Type B pancreatic cell (in vitro differentiated cells): ENCODE measurements around the gene RUNX2. TPM values are rescaled to one million over a fixed set of nuclear protein-coding genes. Genes with fewer than 3 reads are reported as not detected.
A peak's percentile ranks its signal among the peaks of the same experiment; 100 is the strongest.

ENCODE experiments used
- DNase-seq: peaks from one replicate; pipeline ENCODE4 v3.0.0; 2021; ENCODE audit warnings: mixed read lengths; ENCODE audit not compliant: unreplicated experiment; ENCODE audit errors: extremely low spot score
- H3K27ac Mint-ChIP-seq: 2 replicates; pipeline ENCODE4 v1.8.0; 2021; ENCODE audit warnings: mild to moderate bottlenecking, mixed read lengths
- H3K27me3 Mint-ChIP-seq: 2 replicates; pipeline ENCODE4 v1.8.0; 2021; ENCODE audit warnings: mixed read lengths
- H3K36me3 Mint-ChIP-seq: 2 replicates; pipeline ENCODE4 v1.8.0; 2021; ENCODE audit warnings: mixed read lengths
- H3K4me1 Mint-ChIP-seq: one replicate; pipeline ENCODE4 v1.8.0; 2021; ENCODE audit warnings: mixed read lengths; ENCODE audit not compliant: unreplicated experiment
- H3K4me3 Mint-ChIP-seq: 2 replicates; pipeline ENCODE4 v1.8.0; 2021; ENCODE audit warnings: mild to moderate bottlenecking, mixed read lengths
- H3K9me3 Mint-ChIP-seq: 2 replicates; pipeline ENCODE4 v1.8.0; 2021; ENCODE audit warnings: mixed read lengths
- CTCF ChIP-seq: fragments of 200-600 bp; sonication (generic); conservative IDR thresholded peaks from 2 replicates; pipeline ENCODE4 v1.5.0; 2021; ENCODE audit warnings: antibody characterized with exemption, mild to moderate bottlenecking
- total RNA-seq: library from RNA; stranded (reverse); gene quantifications from 2 replicates; pipeline ENCODE4 v1.2.1, GENCODE V29; 2021; ENCODE audit warnings: low replicate concordance

The RUNX2 gene
- total RNA-seq, 1 donor from 2014 or later: 6.0 TPM

DNA sequence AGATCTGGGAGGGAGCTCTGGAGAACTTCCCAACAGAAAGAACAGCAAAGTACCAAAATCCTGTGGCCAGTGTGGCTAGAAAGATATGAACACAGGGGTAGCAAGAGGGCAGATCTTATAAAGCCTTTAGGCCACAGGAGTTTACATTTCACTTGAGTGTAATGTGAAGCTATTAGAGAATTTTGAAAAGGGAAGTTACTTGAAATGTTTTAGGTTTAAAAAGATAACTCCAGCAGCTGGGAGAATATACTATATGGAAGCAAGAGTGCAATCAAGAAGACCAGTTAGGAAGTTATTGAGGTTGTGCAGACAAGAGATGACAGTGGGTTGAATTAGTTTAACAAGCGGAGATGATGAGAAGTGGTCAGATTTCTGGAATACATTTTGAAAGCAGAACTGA is 41.7 kb downstream of the RUNX2 start:
- Mint-ChIP-seq H3K9me3 (no peaks in the 10 kb centered on the region), H3K36me3 (no peaks in the 10 kb centered on the region), H3K4me3 (no peak overlapping the region), H3K4me1 (peaks cover 5% of the 10 kb centered on the region), H3K27me3 (no peaks in the 10 kb centered on the region), H3K27ac (no peak overlapping the region)
- no peak for DNase-seq
- TF ChIP-seq CTCF: no peak

GRCh38 chr6:45371924-45372573 is 43.9 kb downstream of the RUNX2 start:
- DNase-seq: no peak
- Mint-ChIP-seq H3K36me3 (no peaks in the 10 kb centered on the region), H3K4me3 (no peak overlapping the region), H3K27me3 (no peaks in the 10 kb centered on the region), H3K27ac (no peak overlapping the region), H3K4me1 (peaks cover 8% of the 10 kb centered on the region), H3K9me3 (no peaks in the 10 kb centered on the region)
- TF ChIP-seq CTCF: no peak

- Mint-ChIP-seq H3K4me1 (peaks cover 9% of the 10 kb centered on the region), H3K27ac (no peak overlapping the region), H3K4me3 (no peak overlapping the region), H3K36me3 (no peaks in the 10 kb centered on the region), H3K9me3 (no peaks in the 10 kb centered on the region), H3K27me3 (no peaks in the 10 kb centered on the region)
- no peak for DNase-seq
- no peak for TF ChIP-seq CTCF
Measured at GRCh38 chr6:45375449-45375848, 47.3 kb downstream of the RUNX2 start.

GRCh38 chr6:45376310-45377042 is 48.3 kb downstream of the RUNX2 start:
- peak overlapping the region; percentile 98 for H3K4me3 Mint-ChIP-seq
- H3K27me3 Mint-ChIP-seq: no peaks in the 10 kb centered on the region
- no peaks in the 10 kb centered on the region for H3K9me3 Mint-ChIP-seq
- no peaks in the 10 kb centered on the region for H3K36me3 Mint-ChIP-seq
- TF ChIP-seq CTCF: no peak
- no peak for DNase-seq
- peaks cover 9% of the 10 kb centered on the region for H3K4me1 Mint-ChIP-seq
- H3K27ac Mint-ChIP-seq: peak overlapping the region; percentile 100

- TF ChIP-seq CTCF: no peak
- peaks cover 9% of the 10 kb centered on the region for H3K4me1 Mint-ChIP-seq
- no peak for DNase-seq
- H3K27ac Mint-ChIP-seq: peak overlapping the region; percentile 100
- H3K36me3 Mint-ChIP-seq: no peaks in the 10 kb centered on the region
- H3K4me3 Mint-ChIP-seq: peak overlapping the region; percentile 98
- no peaks in the 10 kb centered on the region for H3K27me3 Mint-ChIP-seq
- H3K9me3 Mint-ChIP-seq: no peaks in the 10 kb centered on the region
Measured at GRCh38 chr6:45377043-45377553, 49.0 kb downstream of the RUNX2 start.
